ENCODE results near the gene SSTR3.

GRCh38 chr22:37225481-37225880 lies 13.2 kb upstream of the SSTR3 start:
- TF ChIP-seq, protein P1, sequence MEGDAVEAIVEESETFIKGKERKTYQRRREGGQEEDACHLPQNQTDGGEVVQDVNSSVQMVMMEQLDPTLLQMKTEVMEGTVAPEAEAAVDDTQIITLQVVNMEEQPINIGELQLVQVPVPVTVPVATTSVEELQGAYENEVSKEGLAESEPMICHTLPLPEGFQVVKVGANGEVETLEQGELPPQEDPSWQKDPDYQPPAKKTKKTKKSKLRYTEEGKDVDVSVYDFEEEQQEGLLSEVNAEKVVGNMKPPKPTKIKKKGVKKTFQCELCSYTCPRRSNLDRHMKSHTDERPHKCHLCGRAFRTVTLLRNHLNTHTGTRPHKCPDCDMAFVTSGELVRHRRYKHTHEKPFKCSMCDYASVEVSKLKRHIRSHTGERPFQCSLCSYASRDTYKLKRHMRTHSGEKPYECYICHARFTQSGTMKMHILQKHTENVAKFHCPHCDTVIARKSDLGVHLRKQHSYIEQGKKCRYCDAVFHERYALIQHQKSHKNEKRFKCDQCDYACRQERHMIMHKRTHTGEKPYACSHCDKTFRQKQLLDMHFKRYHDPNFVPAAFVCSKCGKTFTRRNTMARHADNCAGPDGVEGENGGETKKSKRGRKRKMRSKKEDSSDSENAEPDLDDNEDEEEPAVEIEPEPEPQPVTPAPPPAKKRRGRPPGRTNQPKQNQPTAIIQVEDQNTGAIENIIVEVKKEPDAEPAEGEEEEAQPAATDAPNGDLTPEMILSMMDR (IDR thresholded peaks at IDR 0.05; ENCODE audit: insufficient read depth, low read length): no peak
- TF ChIP-seq, protein P2, sequence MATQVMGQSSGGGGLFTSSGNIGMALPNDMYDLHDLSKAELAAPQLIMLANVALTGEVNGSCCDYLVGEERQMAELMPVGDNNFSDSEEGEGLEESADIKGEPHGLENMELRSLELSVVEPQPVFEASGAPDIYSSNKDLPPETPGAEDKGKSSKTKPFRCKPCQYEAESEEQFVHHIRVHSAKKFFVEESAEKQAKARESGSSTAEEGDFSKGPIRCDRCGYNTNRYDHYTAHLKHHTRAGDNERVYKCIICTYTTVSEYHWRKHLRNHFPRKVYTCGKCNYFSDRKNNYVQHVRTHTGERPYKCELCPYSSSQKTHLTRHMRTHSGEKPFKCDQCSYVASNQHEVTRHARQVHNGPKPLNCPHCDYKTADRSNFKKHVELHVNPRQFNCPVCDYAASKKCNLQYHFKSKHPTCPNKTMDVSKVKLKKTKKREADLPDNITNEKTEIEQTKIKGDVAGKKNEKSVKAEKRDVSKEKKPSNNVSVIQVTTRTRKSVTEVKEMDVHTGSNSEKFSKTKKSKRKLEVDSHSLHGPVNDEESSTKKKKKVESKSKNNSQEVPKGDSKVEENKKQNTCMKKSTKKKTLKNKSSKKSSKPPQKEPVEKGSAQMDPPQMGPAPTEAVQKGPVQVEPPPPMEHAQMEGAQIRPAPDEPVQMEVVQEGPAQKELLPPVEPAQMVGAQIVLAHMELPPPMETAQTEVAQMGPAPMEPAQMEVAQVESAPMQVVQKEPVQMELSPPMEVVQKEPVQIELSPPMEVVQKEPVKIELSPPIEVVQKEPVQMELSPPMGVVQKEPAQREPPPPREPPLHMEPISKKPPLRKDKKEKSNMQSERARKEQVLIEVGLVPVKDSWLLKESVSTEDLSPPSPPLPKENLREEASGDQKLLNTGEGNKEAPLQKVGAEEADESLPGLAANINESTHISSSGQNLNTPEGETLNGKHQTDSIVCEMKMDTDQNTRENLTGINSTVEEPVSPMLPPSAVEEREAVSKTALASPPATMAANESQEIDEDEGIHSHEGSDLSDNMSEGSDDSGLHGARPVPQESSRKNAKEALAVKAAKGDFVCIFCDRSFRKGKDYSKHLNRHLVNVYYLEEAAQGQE (IDR thresholded peaks at IDR 0.05; ENCODE audit: insufficient replicate concordance, low read depth): no peak

Data from HL-60 (cell line).